K562 (cell line): ENCODE data around the gene IRF2. TPM values are rescaled to one million over a fixed set of nuclear protein-coding genes. Genes with fewer than 3 reads are reported as not detected.

ENCODE experiments used
- ATAC-seq: fragments of 200-7000 bp; cut with Tn5 transposase; 3 replicates; pipeline ENCODE4 v1.9.1; 2020; ENCODE audit warnings: moderate library complexity
- BruUV-seq: library from RNA; stranded (reverse); fragments of 400-500 nt; replicated peaks from 2 replicates; lab custom pipeline; 2021; lab: Mats Ljungman, UMichigan
- CTCF ChIA-PET: fragments of 300-600 bp; formaldehyde crosslinking; extraction: SDS; loops from one replicate; lab custom pipeline; 2021; ENCODE audit warnings: low intra/inter-chr PET ratio; lab: Yijun Ruan, JAX
- POLR2A ChIA-PET: fragments of 300-600, 350-650 bp; sonication (Branson Sonifier 250); formaldehyde crosslinking; extraction: SDS; loops from one replicate; lab custom pipeline; 2021; ENCODE audit warnings: antibody characterized with exemption, inconsistent platforms; lab: Yijun Ruan, JAX
- DNase-seq, 4 experiments: peaks; one replicate each; pipeline versions ENCODE4 v3.0.0 to v3.0.0-alpha.2; 2011 to 2018; ENCODE audit warnings: low spot score in 3 of 4, mixed read lengths in 3 of 4; ENCODE audit errors: extremely low read depth in 1 of 4
- FAIRE-seq: peaks from 2 replicates; lab custom pipeline; 2011; peaks lifted over from hg19 to GRCh38; lab: Jason Lieb, UNC
- H2AFZ ChIP-seq: 2 replicates; pipeline ENCODE4 v1.6.0; 2011; ENCODE audit warnings: low read depth, low read length, control low read depth, inconsistent platforms
- H3K27ac ChIP-seq: fragments of 200-600 bp; 3 replicates; pipeline ENCODE4 v1.8.0; 2011; ENCODE audit warnings: low read depth, mild to moderate bottlenecking, control low read depth, inconsistent platforms, low read length, moderate library complexity, mixed read lengths; ENCODE audit errors: extremely low read depth
- H3K27me3 ChIP-seq, 2 experiments: fragments of 300-600 bp in 1 of 2; 2 replicates in 1 of 2; 3 replicates in 1 of 2; pipeline versions ENCODE4 v1.6.0 to v1.8.0; 2011; ENCODE audit warnings: inconsistent platforms in 2 of 2, low read length in 2 of 2, mild to moderate bottlenecking in 1 of 2, mixed read lengths in 1 of 2, moderate library complexity in 1 of 2; ENCODE audit not compliant: control insufficient read depth in 2 of 2, insufficient read depth in 2 of 2
- H3K36me3 ChIP-seq: fragments of 300-600 bp; 3 replicates; pipeline ENCODE4 v1.8.0; 2011; ENCODE audit warnings: mild to moderate bottlenecking, low read length, inconsistent platforms; ENCODE audit not compliant: control insufficient read depth, insufficient read depth
- H3K4me1 ChIP-seq, 2 experiments: fragments of 200-600 bp in 1 of 2; replicated peaks in 1 of 2; 2 replicates in 1 of 2; 3 replicates in 1 of 2; pipeline versions ENCODE4 v1.5.1 to v1.8.0; 2011; ENCODE audit warnings: inconsistent platforms in 2 of 2, low read length in 2 of 2, mild to moderate bottlenecking in 1 of 2, mixed read lengths in 1 of 2, moderate library complexity in 1 of 2; ENCODE audit not compliant: control insufficient read depth in 2 of 2, insufficient read depth in 2 of 2
- H3K4me2 ChIP-seq: 2 replicates; pipeline ENCODE4 v1.6.1; 2011; ENCODE audit warnings: low read length, control low read depth, inconsistent platforms, mixed read lengths; ENCODE audit not compliant: insufficient read depth
- H3K4me3 ChIP-seq: fragments of 200-600 bp; sonication (generic), shearing (Covaris generic); 2 replicates; pipeline ENCODE4 v1.5.1; 2016; ENCODE audit warnings: control low read depth, inconsistent platforms
- H3K79me2 ChIP-seq: fragments of 200-600 bp; 3 replicates; pipeline ENCODE4 v1.8.0; 2011; ENCODE audit warnings: low read length, inconsistent platforms; ENCODE audit not compliant: control insufficient read depth, insufficient read depth
- H3K9ac ChIP-seq, 2 experiments: 2 replicates each; pipeline versions ENCODE4 v1.6.0 to v1.6.1; 2011; ENCODE audit warnings: low read depth in 2 of 2, low read length in 2 of 2, control low read depth in 1 of 2, inconsistent platforms in 1 of 2, mild to moderate bottlenecking in 1 of 2, mixed read lengths in 1 of 2; ENCODE audit not compliant: insufficient read depth in 1 of 2
- H3K9me1 ChIP-seq: one replicate; pipeline ENCODE4 v1.6.0; 2011; ENCODE audit warnings: inconsistent platforms, mild to moderate bottlenecking, low read length, moderate library complexity; ENCODE audit not compliant: control insufficient read depth, insufficient read depth
- H3K9me3 ChIP-seq: replicated peaks from 2 replicates; pipeline ENCODE4 v1.5.1; 2011; ENCODE audit warnings: low read depth, low read length, inconsistent platforms; ENCODE audit not compliant: control insufficient read depth, insufficient read depth
- H4K20me1 ChIP-seq: replicated peaks from 2 replicates; pipeline ENCODE4 v1.6.1; 2011; ENCODE audit warnings: low read length, inconsistent platforms, mixed read lengths; ENCODE audit not compliant: control insufficient read depth, insufficient read depth
- DACH1 ChIP-seq: fragments of 450-650 bp; IDR thresholded peaks from 2 replicates; pipeline ENCODE4 v1.6.1; 2018; ENCODE audit not compliant: partially characterized antibody
- E2F3 ChIP-seq: fragments of 250-450 bp; sonication (Bioruptor Pico); IDR thresholded peaks from 2 replicates; pipeline ENCODE4 v1.4.0; 2020; ENCODE audit warnings: mild to moderate bottlenecking
- ESRRB ChIP-seq: fragments of 250-450 bp; sonication (Bioruptor Pico); IDR thresholded peaks from 2 replicates; pipeline ENCODE4 v1.5.0; 2020; ENCODE audit warnings: mild to moderate bottlenecking, moderate library complexity, borderline replicate concordance
- EZH2 ChIP-seq: IDR thresholded peaks from 2 replicates; pipeline ENCODE4 v1.6.1; 2012; ENCODE audit warnings: low read depth, mild to moderate bottlenecking, inconsistent platforms, low read length, borderline replicate concordance
- HDAC8 ChIP-seq: fragments of 450-650 bp; IDR thresholded peaks from 2 replicates; pipeline ENCODE4 v1.6.1; 2016; ENCODE audit warnings: mild to moderate bottlenecking, missing genetic modification characterization, moderate library complexity, missing compliant biosample characterization
- KDM1A ChIP-seq, 2 experiments: fragments of 450-650 bp; IDR thresholded peaks; 2 replicates each; pipeline ENCODE4 v1.6.1; 2016; ENCODE audit warnings: mild to moderate bottlenecking in 2 of 2
- MAFG ChIP-seq: fragments of 450-650 bp; conservative IDR thresholded peaks from 2 replicates; pipeline ENCODE4 v1.6.1; 2016; ENCODE audit warnings: missing genetic modification characterization, missing compliant biosample characterization
- NFATC3 ChIP-seq: fragments of 450-650 bp; IDR thresholded peaks from 2 replicates; pipeline ENCODE4 v1.6.1; 2017; ENCODE audit warnings: mild to moderate bottlenecking
- PCBP1 ChIP-seq: fragments of 200-400 bp; formaldehyde crosslinking; IDR thresholded peaks from 2 replicates; pipeline ENCODE4 v1.6.1; 2018; ENCODE audit warnings: mild to moderate bottlenecking, low read depth, low read length; ENCODE audit not compliant: poor library complexity, severe bottlenecking
- RBM14 ChIP-seq: fragments of 200-400 bp; formaldehyde crosslinking; IDR thresholded peaks from 2 replicates; pipeline ENCODE4 v1.6.1; 2018; ENCODE audit warnings: low read depth, mild to moderate bottlenecking, low read length, moderate library complexity, borderline replicate concordance; ENCODE audit not compliant: insufficient read depth
- SMAD2 ChIP-seq: fragments of 150-350 bp; IDR thresholded peaks from 2 replicates; pipeline ENCODE4 v1.6.1; 2014; ENCODE audit warnings: low read depth, mild to moderate bottlenecking, low read length
- TCF7L2 ChIP-seq: fragments of 150-350 bp; IDR thresholded peaks from 2 replicates; pipeline ENCODE4 v1.6.1; 2016; ENCODE audit warnings: low read depth, mild to moderate bottlenecking, low read length, moderate library complexity
- THRAP3 ChIP-seq: fragments of 450-650 bp; IDR thresholded peaks from 2 replicates; pipeline ENCODE4 v1.6.1; 2016; ENCODE audit warnings: mild to moderate bottlenecking, inconsistent platforms, borderline replicate concordance
- ZSCAN32 ChIP-seq: fragments of 450-650 bp; formaldehyde crosslinking; IDR thresholded peaks from 2 replicates; pipeline ENCODE4 v1.4.0; 2020; ENCODE audit warnings: mild to moderate bottlenecking, moderate library complexity
- WGBS: fragments of 100-300 bp; shearing (Covaris generic); methylation state at CpG from one replicate; pipeline ENCODE4 v1.1.6; 2016; ENCODE audit warnings: low coverage, mixed read lengths; ENCODE audit not compliant: insufficient coverage; ENCODE audit errors: missing lambda C conversion rate; 5-methylcytosine and 5-hydroxymethylcytosine counted together
- in situ Hi-C: fragments of 300-500 bp; cut with MboI; formaldehyde crosslinking; loops from 4 replicates; pipeline ENCODE4 v1.15.0; 2018; ENCODE audit warnings: inconsistent platforms, mixed read lengths
- intact Hi-C: fragments of 100-400 bp; cut with micrococcal nuclease; formaldehyde crosslinking; loops from 2 replicates; pipeline ENCODE4 v1.14.2; 2022
- polyA plus RNA-seq, 8 experiments: library from polyadenylated mRNA; depleted of rRNA in 4 of 8; stranded (reverse) in 5 of 8; unstranded in 3 of 8; fragments of >200 nt; fragmentation: Nextera tagmentation in 2 of 8; fragmentation: Illumina TruSeq in 1 of 8; extraction: Ambion mirVana in 2 of 8; extraction: Trizol in 1 of 8; gene quantifications; 2 replicates each; pipeline versions ENCODE4 v1.2.1 to v1.2.3, GENCODE V29; 2011 to 2014; ENCODE audit warnings: inconsistent platforms in 1 of 8, missing spikeins in 1 of 8
- total RNA-seq, 7 experiments: library from RNA; depleted of rRNA in 6 of 7; stranded (reverse); fragments of >200 nt in 6 of 7; fragmentation: Illumina TruSeq in 2 of 7; extraction: Trizol in 2 of 7; gene quantifications; 2 replicates each; pipeline versions ENCODE4 v1.2.1 to v1.2.3, GENCODE V29; 2011 to 2021; ENCODE audit warnings: low replicate concordance in 1 of 7
- TF ChIP-seq, protein P1 (sequence below), 2 experiments: fragments of 450-650 bp in 1 of 2; IDR thresholded peaks; 2 replicates each; pipeline ENCODE4 v1.6.1; 2011 to 2017; ENCODE audit warnings: low read depth in 2 of 2, antibody characterized with exemption in 1 of 2, borderline replicate concordance in 1 of 2, low read length in 1 of 2, mild to moderate bottlenecking in 1 of 2, mixed read lengths in 1 of 2; ENCODE audit not compliant: control insufficient read depth in 1 of 2

Gene IRF2
- total and polyA plus RNA-seq, 9 of the 15 experiments (the other 6 are each of a cell fraction or from before 2014, with no cell fraction given) = 7.1 to 17.1 (median 11.3) TPM

DNA sequence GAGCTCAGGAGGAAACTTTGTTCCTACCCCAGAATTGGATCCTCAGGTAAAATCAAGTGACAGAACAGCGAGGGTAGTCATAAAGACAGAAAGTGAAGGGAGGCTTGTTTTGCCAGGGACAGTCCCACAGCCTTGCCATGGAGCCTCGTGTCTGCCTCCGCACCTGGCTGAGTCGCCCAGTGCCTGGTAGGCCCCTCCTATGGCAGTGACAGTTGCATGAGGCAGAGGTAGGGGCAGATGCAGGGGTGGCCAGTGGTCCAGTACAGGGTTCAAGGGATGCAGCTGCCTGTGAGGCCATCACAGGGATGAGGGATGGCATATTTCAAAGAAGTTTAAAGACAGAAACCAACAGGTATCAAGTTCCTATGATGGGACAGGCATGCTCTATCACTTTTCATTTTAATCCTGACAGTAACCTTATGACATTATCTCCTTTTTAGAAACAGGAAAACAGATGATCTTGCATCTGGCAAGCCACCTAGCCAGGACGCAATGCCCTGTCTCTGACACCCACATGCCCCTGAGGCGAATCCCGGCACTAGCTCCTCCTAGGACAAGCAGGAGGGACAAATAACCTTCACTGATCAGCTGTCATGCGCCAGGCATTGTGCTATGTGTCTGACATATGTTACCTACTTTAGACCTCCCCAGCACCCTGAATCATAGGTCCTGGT, 129.3 kb downstream of the IRF2 start:
- no peak for ATAC-seq
- H3K9ac ChIP-seq = peak overlapping the region in 1 of 2 experiments; percentile 43; a peak in 1 of 4 replicates
- WGBS = 84% methylated on average over 8 of the region's 8 CpGs
- TF ChIP-seq HDAC8 (tag) = no peak
- TF ChIP-seq TCF7L2 = no peak
- TF ChIP-seq, protein P1, sequence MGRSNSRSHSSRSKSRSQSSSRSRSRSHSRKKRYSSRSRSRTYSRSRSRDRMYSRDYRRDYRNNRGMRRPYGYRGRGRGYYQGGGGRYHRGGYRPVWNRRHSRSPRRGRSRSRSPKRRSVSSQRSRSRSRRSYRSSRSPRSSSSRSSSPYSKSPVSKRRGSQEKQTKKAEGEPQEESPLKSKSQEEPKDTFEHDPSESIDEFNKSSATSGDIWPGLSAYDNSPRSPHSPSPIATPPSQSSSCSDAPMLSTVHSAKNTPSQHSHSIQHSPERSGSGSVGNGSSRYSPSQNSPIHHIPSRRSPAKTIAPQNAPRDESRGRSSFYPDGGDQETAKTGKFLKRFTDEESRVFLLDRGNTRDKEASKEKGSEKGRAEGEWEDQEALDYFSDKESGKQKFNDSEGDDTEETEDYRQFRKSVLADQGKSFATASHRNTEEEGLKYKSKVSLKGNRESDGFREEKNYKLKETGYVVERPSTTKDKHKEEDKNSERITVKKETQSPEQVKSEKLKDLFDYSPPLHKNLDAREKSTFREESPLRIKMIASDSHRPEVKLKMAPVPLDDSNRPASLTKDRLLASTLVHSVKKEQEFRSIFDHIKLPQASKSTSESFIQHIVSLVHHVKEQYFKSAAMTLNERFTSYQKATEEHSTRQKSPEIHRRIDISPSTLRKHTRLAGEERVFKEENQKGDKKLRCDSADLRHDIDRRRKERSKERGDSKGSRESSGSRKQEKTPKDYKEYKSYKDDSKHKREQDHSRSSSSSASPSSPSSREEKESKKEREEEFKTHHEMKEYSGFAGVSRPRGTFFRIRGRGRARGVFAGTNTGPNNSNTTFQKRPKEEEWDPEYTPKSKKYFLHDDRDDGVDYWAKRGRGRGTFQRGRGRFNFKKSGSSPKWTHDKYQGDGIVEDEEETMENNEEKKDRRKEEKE (IDR thresholded peaks at IDR 0.05; ENCODE audit: borderline replicate concordance in 1 of 2, control insufficient read depth in 1 of 2, low read depth in 2 of 2, low read length in 1 of 2) = no peak
- TF ChIP-seq PCBP1 = no peak
- TF ChIP-seq THRAP3 = no peak
- no peak for TF ChIP-seq RBM14
- no peak for TF ChIP-seq MAFG (tag)
- TF ChIP-seq NFATC3 = no peak
- no peak for TF ChIP-seq EZH2
- TF ChIP-seq KDM1A (IDR thresholded peaks at IDR 0.05) = no peak
- TF ChIP-seq ZSCAN32 = no peak
- TF ChIP-seq E2F3 = no peak
- TF ChIP-seq SMAD2 = no peak
- TF ChIP-seq DACH1 = no peak
- no peak for TF ChIP-seq ESRRB
- TF ChIP-seq, all 486 proteins: peak for 0
- Histone ChIP-seq H4K20me1 (no peaks in the 10 kb centered on the region), H3K4me1 (peaks cover 30 to 34% of the 10 kb centered on the region in 2 experiments), H2AFZ (peak overlapping the region; percentile 97), H3K4me2 (no peak overlapping the region; the same call in 1 of the 2 replicates), H3K9me1 (no peaks in the 10 kb centered on the region), H3K27ac (no peak overlapping the region), H3K4me3 (no peak overlapping the region), H3K27me3 (no peaks in the 10 kb centered on the region), H3K9me3 (no peaks in the 10 kb centered on the region), H3K79me2 (no peaks in the 10 kb centered on the region), H3K36me3 (no peaks in the 10 kb centered on the region)
- in situ Hi-C loops = no loop called here
- BruUV-seq = no TSS peak
- FAIRE-seq = no peak
- no peak for DNase-seq
- ChIA-PET CTCF (no interaction called here), POLR2A (no interaction called here)
- intact Hi-C loops = loop anchor here (5.0 kb wide), 1 partner anchor 78 kb away; no protein-coding TSS in a partner anchor
